T47D (cell line): Measurements from ENCODE around the gene SLC3A2.

Experiments used
- DNase-seq, 2 experiments: peaks; one replicate each; pipeline versions ENCODE4 v3.0.0 to v3.0.0-alpha.2; 2011 to 2012; ENCODE audit warnings: low read depth in 1 of 2, low spot score in 1 of 2
- JUND ChIP-seq: IDR thresholded peaks from 2 replicates; pipeline ENCODE4 v1.6.1; 2012; ENCODE audit warnings: low read depth
- in situ Hi-C: cut with HindIII; loops from 2 replicates; pipeline ENCODE4 v1.10.0; 2016; ENCODE audit warnings: low sequenced_read_pairs, low pct_unique_long_range_greater_than_20kb

Gene SLC3A2

DNA sequence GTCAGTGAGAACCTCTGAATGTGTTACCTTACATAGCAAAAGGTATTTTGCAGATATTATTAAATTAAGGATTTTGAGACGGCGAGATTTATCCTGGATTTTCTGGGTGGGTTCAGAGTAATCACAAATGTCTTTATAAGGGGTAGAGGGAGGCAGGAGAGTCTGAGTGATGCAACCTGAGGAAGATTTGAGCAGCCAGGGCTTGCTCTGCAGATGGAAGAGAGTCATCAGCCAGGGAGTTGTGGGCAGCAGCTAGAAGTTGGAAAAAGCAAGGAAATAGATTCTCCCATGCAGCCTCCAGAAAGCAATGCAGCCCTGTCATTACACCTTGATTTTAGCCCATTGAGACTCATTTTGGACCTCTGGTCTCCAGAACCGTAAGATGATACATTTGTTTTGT, 37.2 kb upstream of the SLC3A2 start:
- no peak for DNase-seq
- in situ Hi-C loops = no loop called here
- TF ChIP-seq JUND = no peak

GRCh38 chr11:62844154-62844553, 36.5 kb upstream of the SLC3A2 start:
- DNase-seq = no peak
- in situ Hi-C loops = no loop called here
- TF ChIP-seq JUND = no peak

- in situ Hi-C loops = no loop called here
- no peak for DNase-seq
- no peak for TF ChIP-seq JUND
These were observed 34.5 kb upstream of the SLC3A2 start for GRCh38 chr11:62846177-62846576.

DNA sequence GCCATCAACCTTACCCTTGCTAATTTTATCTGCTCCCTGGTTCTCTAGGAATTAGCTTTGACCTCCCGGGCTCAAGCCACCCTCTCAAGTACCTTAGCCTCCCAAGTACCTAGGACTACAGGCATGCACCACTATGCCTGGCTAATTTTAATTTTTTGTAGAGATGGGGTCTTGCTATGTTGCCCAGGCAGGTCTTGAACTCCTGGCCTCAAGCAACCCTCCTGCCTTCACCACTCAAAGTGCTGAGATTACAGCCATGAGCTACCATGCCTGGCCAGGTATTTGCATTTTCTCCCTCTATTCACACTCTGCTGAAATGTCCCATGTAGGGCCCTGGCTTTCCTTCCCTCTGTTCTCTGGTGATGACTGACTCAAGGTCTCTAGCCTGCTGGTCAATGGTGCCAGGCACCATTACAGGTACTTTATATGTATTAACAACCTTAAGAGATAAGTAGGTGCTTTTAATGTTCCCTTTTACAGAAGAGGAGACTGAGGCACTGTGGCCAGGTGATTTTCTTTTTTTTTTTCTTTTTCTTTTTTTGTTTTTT, 32.9 kb upstream of the SLC3A2 start:
- DNase-seq = no peak
- TF ChIP-seq JUND = no peak
- in situ Hi-C loops = no loop called here

DNA sequence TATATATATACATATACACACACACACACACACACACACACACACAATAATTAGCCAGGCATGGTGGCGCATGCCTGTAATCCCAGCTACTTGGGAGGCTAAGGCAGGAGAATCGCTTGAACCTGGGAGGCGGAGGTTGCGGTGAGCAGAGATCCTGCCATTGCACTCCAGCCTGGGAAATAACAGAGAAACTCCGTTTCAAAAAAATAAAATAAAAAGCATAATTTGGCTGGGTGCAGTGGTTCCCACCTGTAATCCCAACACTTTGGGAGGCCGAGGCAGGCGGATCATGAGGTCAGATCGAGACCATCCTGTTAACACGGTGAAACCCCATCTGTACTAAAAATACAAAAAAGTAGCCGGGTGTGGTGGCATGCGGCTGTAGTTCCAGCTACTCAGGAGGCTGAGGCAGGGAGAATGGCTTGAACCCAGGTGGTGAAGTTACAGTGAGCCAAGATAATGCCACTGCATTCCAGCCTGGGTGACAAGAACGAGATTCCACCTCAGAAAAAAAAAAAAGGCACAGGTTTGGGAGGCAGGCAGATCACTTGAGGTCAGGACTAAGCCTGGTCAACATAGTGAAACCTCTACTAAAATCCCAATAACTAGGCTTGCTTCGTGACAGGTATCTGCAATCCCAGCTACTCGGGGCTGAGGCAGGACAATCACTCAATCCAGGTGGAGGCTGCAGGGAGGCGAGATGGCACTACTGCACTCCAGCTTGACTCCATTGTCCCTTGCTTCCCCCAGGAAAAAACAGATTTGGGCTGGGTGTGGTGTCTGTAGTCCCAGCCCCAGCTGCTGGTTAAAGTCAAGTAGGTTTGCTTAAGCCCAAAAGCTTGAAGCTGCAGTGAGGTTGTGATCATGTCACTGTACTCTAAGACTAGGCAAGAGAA, 29.5 kb upstream of the SLC3A2 start:
- in situ Hi-C loops = no loop called here
- peak in 1 of 2 experiments; percentile 58 for DNase-seq
- TF ChIP-seq JUND = peak; percentile 53; the same call in 1 of the 2 replicates

DNA sequence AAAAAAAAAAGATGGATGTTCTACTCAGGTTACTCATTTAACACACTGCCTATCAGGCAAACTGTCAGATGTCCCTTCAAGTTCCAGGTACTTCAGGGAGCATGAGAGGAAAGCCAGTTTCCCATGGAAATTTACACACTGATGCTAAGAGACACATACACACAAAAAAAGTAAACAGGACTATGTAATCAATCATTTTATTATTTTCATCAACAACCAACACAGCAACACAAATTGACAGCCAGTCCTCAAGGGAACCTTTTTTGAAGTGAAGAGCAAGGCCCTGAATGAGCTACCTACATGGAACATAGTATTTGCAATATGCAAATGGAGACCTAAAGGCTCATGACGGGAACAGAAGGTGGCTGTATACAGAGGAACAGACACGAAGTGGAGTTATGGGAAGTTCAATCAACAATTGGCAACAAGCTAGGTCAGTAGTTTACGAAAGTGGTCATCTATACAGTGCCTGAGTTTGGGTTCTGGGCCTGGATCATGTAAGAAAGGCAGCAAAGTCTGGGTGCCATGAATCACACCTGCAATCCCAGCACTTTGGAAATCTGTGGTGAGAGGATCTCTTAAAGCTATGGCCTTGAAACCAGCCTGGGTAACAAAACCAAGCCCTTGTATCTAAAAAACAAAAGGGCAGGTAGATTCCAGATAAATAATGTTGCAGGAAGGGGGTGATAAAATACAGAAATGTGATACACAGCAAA, 28.7 kb upstream of the SLC3A2 start:
- DNase-seq = no peak
- in situ Hi-C loops = no loop called here
- TF ChIP-seq JUND = no peak

- no peak for TF ChIP-seq JUND
- in situ Hi-C loops = no loop called here
- DNase-seq = no peak
These were observed 28.0 kb upstream of the SLC3A2 start for GRCh38 chr11:62852523-62853188.

DNA sequence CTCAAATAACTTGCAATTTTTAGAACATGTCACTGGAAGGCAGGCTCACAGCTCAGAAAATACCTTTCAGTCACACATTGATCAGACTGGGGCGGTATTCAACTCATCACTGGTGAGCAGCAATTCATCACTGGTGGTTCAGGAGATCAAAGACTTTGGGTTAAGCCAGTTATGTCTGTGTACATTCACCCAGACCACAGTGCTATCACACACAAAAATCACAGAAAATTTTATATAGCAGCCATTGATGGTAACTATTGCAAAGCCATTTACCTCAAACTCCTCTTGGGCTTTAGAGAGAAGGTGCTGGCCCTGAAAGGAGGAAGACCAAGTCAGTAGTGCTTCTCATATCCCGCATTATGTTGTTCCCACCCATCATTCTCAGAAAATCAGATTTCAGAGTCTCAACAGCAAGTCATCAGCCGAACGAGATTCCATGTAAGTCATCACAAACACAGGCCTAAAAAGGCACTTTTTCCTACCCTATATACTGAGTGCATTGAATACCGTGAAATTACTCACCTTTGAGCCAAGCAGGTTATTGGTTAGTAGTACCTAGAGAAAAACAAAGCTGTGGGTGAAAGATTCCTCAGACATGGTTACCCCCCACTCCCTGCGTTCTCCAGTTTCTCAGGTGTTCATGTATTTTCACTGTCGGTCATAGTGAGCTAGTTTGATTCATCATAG, 27.3 kb upstream of the SLC3A2 start:
- in situ Hi-C loops = no loop called here
- no peak for TF ChIP-seq JUND
- no peak for DNase-seq

GRCh38 chr11:62854013-62854824, 26.5 kb upstream of the SLC3A2 start:
- in situ Hi-C loops = no loop called here
- no peak for TF ChIP-seq JUND
- DNase-seq = no peak

DNA sequence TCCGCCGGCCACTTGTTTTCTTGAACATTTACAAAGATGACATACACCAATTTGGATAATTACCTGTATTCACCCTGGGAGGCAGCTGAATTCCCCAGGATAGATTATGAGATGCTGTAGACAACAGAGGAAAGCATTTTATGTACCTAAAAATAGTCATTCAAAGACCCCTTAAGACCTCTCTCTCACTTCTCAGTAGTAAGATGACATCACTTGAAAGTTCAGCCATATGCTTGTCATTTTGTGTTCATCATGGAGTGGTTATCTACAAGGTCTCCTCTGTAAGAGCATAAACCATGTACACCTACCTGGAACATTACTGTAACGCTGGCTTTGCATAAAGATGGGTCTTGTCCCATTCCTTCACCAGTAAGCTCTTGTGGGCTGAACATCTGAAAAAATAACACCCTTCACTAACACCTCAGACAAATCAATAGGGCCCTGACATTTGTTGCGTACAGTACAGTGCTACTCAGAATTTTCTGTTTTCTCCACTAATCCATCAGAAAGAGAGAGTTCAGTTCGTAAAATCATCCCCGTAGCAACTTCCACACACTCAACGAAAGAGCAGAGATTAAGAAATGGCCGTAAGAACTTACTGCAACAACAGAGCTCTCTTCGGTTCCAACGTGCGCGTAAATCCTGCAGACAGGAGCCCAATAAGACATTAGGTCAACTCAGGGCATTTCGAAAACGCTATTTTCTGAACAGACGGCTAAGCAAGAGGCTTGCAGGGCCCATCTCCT, 25.7 kb upstream of the SLC3A2 start:
- no peak for DNase-seq
- in situ Hi-C loops = no loop called here
- TF ChIP-seq JUND = no peak
